Ovary (tissue), 9 donors: ENCODE results near the gene HCN4. TPM values are rescaled to one million over a fixed set of nuclear protein-coding genes. Genes with fewer than 3 reads are reported as not detected.

Experiments
- DNase-seq, 5 donors: peaks; one replicate each; pipeline ENCODE4 v3.0.0-alpha.2; 2019 to 2020
- H3K27ac ChIP-seq, 2 donors: fragments of 200-600 bp; one replicate each; pipeline versions ENCODE4 v1.5.1 to v1.8.0; 2019 to 2022
- H3K27me3 ChIP-seq: fragments of 200-600 bp; one replicate; pipeline ENCODE4 v1.8.0; 2022
- H3K36me3 ChIP-seq: fragments of 200-600 bp; sonication (generic); one replicate; pipeline ENCODE4 v1.5.1; 2019
- H3K4me1 ChIP-seq: one replicate; pipeline ENCODE4 v1.8.1; 2013; ENCODE audit warnings: mild to moderate bottlenecking, moderate library complexity; ENCODE audit not compliant: insufficient read depth
- H3K4me3 ChIP-seq: fragments of 200-600 bp; sonication (generic); one replicate; pipeline ENCODE4 v1.5.1; 2017
- H3K9me3 ChIP-seq, 2 donors: fragments of 200-600 bp in 1 of 2; sonication (generic) in 1 of 2; one replicate each; pipeline versions ENCODE4 v1.5.1 to v1.8.1; 2013 to 2019; ENCODE audit warnings: mild to moderate bottlenecking in 1 of 2, moderate library complexity in 1 of 2
- EP300 ChIP-seq: sonication (generic); formaldehyde crosslinking; IDR thresholded peaks from one replicate; pipeline ENCODE4 v1.6.1; 2017; ENCODE audit warnings: antibody characterized with exemption
- POLR2A ChIP-seq: fragments of 450-650 bp; IDR thresholded peaks from one replicate; pipeline ENCODE4 v1.6.1; 2017; ENCODE audit warnings: antibody characterized with exemption, mild to moderate bottlenecking, moderate library complexity
- WGBS, 3 donors: extraction: QIAGEN DNeasy Blood & Tissue Kit in 1 of 3; methylation state at CpG; one replicate each; pipeline versions ENCODE4 v1.1.5 to v1.1.7; 2013 to 2017; 5-methylcytosine and 5-hydroxymethylcytosine counted together
- intact Hi-C, 4 donors: fragments of 100-400 bp; cut with DNase I; formaldehyde crosslinking; loops; one replicate each; pipeline versions ENCODE4 v1.11.0 to v1.15.1; 2022 to 2023
- polyA plus RNA-seq, 2 donors: library from polyadenylated mRNA; stranded (reverse); fragments of 200-250 nt in 1 of 2; fragments of 350-450 nt in 1 of 2; fragmentation: Illumina TruSeq in 1 of 2; extraction: RNeasy Lipid Tissue Mini Kit (QIAGEN cat#74804) in 1 of 2; gene quantifications; one replicate each; pipeline ENCODE4 v1.2.3, GENCODE V29; 2013 to 2014
- total RNA-seq, 7 donors: library from RNA; depleted of rRNA in 2 of 7; stranded (reverse); fragments of >200 nt in 2 of 7; fragmentation: NEBNext Ultra II Directional in 3 of 7; extraction: Animal tissue kit (Norgen Biotek cat#: 25700) in 3 of 7; gene quantifications; one replicate each; pipeline versions ENCODE4 v1.1.0 to v1.2.4, GENCODE V29; 2016 to 2023
- TF ChIP-seq, protein P1 (sequence below), 3 donors: fragments of 450-650 bp in 2 of 3; fragments of 200-600 bp in 1 of 3; IDR thresholded peaks; one replicate each; pipeline versions ENCODE4 v1.5.1 to v1.8.0; 2016 to 2022; ENCODE audit warnings: antibody characterized with exemption in 3 of 3, mild to moderate bottlenecking in 1 of 3
- donor health status: DM: no; HTN: no; CAD: no; lungs with moderate emphysema.
- donor health status: DM: no; HTN: no; CAD: no.
- donor health status: Bipolar disorder and iron deficiency.
- donor health status: DM: yes; HTN: yes; CAD: no.
- donor health status: DM: no; HTN: no; CAD: no.
- donor health status: DM: yes; HTN: yes; CAD: no.

Gene HCN4
- total and polyA plus RNA-seq, 9 donors = 0.03 TPM; not detected in 8

GRCh38 chr15:73353734-73354133 is 15.0 kb downstream of the HCN4 start:
- no peaks in the 10 kb centered on the region for H3K4me1 ChIP-seq
- no peak for DNase-seq
- 29 to 44% (median 38%) methylated on average over 3 of the region's 3 CpGs for WGBS, 3 donors
- intact Hi-C loops = no loop called here
- no peak for TF ChIP-seq POLR2A
- TF ChIP-seq, protein P1, sequence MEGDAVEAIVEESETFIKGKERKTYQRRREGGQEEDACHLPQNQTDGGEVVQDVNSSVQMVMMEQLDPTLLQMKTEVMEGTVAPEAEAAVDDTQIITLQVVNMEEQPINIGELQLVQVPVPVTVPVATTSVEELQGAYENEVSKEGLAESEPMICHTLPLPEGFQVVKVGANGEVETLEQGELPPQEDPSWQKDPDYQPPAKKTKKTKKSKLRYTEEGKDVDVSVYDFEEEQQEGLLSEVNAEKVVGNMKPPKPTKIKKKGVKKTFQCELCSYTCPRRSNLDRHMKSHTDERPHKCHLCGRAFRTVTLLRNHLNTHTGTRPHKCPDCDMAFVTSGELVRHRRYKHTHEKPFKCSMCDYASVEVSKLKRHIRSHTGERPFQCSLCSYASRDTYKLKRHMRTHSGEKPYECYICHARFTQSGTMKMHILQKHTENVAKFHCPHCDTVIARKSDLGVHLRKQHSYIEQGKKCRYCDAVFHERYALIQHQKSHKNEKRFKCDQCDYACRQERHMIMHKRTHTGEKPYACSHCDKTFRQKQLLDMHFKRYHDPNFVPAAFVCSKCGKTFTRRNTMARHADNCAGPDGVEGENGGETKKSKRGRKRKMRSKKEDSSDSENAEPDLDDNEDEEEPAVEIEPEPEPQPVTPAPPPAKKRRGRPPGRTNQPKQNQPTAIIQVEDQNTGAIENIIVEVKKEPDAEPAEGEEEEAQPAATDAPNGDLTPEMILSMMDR (IDR thresholded peaks at IDR 0.05) = no peak
- TF ChIP-seq EP300 = no peak
- H3K36me3 ChIP-seq = no peaks in the 10 kb centered on the region
- no peak overlapping the region for H3K27ac ChIP-seq
- no peaks in the 10 kb centered on the region for H3K9me3 ChIP-seq
- no peaks in the 10 kb centered on the region for H3K27me3 ChIP-seq
- no peak overlapping the region for H3K4me3 ChIP-seq

GRCh38 chr15:73352082-73352481 is 16.7 kb downstream of the HCN4 start:
- H3K4me1 ChIP-seq = no peaks in the 10 kb centered on the region
- intact Hi-C loops = no loop called here
- no peak overlapping the region for H3K4me3 ChIP-seq
- H3K27me3 ChIP-seq = no peaks in the 10 kb centered on the region
- WGBS, 3 donors = 65 to 78% (median 74%) methylated on average over 10 of the region's 10 CpGs
- no peaks in the 10 kb centered on the region for H3K9me3 ChIP-seq
- no peak overlapping the region for H3K27ac ChIP-seq
- no peak for DNase-seq
- H3K36me3 ChIP-seq = no peaks in the 10 kb centered on the region
- TF ChIP-seq EP300 = no peak
- no peak for TF ChIP-seq POLR2A
- TF ChIP-seq, protein P1 (IDR thresholded peaks at IDR 0.05) = no peak

DNA sequence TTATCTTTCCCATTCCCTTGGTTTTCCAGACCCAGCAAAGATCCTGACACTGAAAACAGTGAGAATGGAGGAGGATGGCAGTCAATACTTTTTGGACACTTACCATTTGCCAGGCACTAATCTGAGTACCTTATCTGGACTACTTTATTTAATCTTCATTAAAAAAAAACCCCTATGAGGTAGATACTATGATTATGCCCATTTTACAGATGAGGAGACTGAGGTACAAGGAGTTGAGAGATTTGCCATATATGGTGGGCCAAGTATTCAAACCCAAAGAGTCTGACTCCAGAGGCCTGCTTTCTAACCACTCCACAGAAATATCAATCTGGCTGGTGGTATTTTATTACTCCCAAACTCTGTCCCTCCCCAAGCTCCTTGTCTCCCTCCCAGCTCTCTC is 19.6 kb downstream of the HCN4 start:
- TF ChIP-seq EP300 (no peak), POLR2A (no peak)
- TF ChIP-seq, protein P1 (IDR thresholded peaks at IDR 0.05) = no peak
- no peaks in the 10 kb centered on the region for H3K4me1 ChIP-seq
- no peak for DNase-seq
- no peaks in the 10 kb centered on the region for H3K36me3 ChIP-seq
- H3K27me3 ChIP-seq = no peaks in the 10 kb centered on the region
- intact Hi-C loops = no loop called here
- H3K9me3 ChIP-seq = no peaks in the 10 kb centered on the region
- no peak overlapping the region for H3K27ac ChIP-seq
- no peak overlapping the region for H3K4me3 ChIP-seq

DNA sequence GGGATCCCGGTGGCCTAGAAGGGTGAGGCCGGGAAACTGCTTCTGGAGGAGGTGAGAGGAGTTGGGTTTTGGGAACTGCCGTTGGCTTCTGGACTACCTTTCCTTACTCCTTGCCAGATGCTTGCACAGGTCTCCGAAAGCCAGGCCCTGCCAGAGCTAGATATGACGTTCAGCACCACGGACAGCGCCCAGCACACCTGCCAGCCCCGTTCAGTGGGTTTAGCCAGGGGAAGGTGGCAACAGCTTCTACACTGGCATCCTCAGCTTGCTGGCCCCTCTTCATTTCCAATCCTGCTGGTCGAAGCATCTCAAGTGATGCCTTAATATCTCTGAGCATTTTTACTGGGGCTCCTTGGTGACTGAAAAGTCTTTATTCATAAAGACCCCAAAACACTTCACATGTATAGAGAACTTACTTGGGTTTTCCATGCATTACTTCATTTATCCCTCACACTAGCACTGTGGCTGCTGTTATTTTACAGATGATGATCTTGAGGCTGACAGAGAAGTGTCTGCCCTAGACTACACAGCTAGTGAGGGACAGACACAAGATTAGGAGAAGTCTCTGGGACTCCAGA is 21.9 kb downstream of the HCN4 start:
- Histone ChIP-seq H3K4me1 (no peaks in the 10 kb centered on the region), H3K36me3 (no peaks in the 10 kb centered on the region), H3K27me3 (no peaks in the 10 kb centered on the region), H3K9me3 (no peaks in the 10 kb centered on the region), H3K27ac (no peak overlapping the region), H3K4me3 (no peak overlapping the region)
- TF ChIP-seq EP300 (no peak), POLR2A (no peak)
- TF ChIP-seq, protein P1 (IDR thresholded peaks at IDR 0.05) = no peak
- intact Hi-C loops = no loop called here
- DNase-seq = peak; percentile 15 to 57 (median 36)
- WGBS, 3 donors = 21 to 25% (median 23%) methylated on average over 9 of the region's 9 CpGs
